ENCODE results near the gene RCOR1.
"Not testable (repeated sequence)": the region's sequence is repeated elsewhere in the genome, so short reads cannot be mapped to it uniquely, and the experiment has no call there.

The RCOR1 gene

GRCh38 chr14:102630881-102631280, 38.4 kb downstream of the RCOR1 start:
- no peak for DNase-seq

GRCh38 chr14:102633906-102634595, 41.6 kb downstream of the RCOR1 start:
- DNase-seq = no peak

GRCh38 chr14:102639611-102640010, 47.2 kb downstream of the RCOR1 start:
- DNase-seq = not testable (repeated sequence)

DNA sequence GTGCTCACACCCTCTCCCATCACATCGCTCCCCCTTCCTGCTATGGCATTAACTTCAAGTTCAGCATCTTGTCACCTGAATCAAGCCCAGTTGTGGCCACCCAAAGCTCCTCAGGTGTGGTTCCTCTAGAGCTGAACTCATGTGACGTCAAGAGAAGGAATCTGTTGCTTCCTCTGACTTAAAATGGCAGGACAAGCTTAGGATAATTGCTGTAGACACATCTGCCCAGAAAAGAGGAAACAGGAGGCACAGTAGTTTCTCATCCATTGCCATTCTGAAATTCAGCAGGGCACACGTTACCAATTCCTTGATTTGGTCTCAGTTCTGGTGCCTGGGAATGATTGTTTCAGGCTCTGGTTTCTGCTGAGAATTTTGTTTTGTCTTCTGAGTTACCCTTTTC, 52.1 kb downstream of the RCOR1 start:
- DNase-seq = no peak

DNA sequence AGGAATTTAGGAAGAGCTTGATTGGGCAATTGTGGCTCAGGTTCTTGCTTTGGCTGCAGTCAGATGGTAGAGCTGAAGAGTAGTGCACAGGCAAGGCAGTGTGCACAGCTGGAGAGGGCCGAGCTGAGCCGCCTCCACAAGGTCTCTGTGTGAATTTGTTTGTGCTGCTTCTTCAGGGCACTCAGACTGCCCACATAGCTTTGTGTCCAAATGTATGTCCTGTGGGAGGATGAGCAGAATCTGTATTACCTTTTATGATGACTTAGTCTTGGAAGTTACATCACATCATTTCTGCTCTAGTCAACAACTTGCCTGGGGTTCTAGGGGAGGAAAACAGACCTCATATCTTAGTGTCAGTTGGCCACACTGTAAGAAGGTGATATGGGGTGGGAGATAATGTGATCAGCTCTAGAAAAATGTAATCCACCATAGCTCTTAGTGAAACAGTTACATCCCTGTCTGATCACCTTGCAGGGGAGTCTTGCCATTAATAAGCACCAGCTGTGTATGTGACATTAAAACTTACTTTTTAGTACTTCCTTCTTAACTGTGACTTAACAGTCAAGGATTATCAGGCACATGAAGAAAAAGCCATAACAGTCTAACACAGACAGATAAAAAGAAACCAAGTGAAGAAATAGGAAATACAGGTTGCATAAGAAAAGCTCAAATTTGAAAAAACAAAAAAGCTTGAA, 53.4 kb downstream of the RCOR1 start:
- DNase-seq = no peak

GRCh38 chr14:102646615-102647014, 54.2 kb downstream of the RCOR1 start:
- DNase-seq = no peak

DNA sequence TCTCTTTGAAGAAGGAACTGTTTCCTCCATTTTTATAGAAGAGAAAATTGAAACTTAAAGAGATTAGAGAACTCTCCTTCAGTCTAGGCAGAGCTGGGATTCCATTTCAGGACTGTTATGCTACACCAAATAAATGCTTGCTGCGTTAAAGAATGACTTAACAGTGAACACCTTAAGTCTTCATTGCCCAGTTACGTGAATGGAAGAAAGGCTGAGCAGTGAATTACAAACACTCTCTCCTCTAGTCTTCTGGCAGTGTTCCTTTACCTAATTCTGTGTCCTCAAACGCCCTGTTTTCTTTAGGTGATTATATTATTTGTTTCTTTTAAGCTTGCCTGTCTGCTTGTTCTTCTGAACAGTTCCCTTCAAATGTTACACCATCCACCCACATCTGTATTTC, 59.7 kb downstream of the RCOR1 start:
- no peak for DNase-seq

DNA sequence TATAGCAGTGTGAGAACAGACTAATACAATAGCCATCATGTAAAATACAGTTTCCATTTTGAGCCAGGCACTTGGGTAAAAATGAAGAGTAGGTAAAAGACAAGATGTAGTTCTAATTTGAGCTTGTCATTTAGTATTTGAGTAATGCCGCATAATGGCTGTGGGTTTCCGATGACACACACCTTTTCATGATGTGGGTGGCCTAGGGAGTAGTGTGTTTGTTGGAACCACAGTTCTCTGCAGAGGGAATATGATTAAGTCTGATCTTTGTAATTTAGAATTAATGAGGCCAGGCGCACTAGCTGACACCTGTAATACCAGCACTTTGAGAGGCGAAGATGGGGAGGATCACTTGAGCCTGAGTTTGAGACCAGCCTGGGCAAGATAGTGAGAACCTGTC, 61.8 kb downstream of the RCOR1 start:
- no peak for DNase-seq

- no peak for DNase-seq
These were observed 62.7 kb downstream of the RCOR1 start for GRCh38 chr14:102655137-102655536.

- no peak for DNase-seq
These were observed 67.3 kb downstream of the RCOR1 start for GRCh38 chr14:102659797-102660196.

GRCh38 chr14:102661614-102662013, 69.2 kb downstream of the RCOR1 start:
- no peak for DNase-seq

DNA sequence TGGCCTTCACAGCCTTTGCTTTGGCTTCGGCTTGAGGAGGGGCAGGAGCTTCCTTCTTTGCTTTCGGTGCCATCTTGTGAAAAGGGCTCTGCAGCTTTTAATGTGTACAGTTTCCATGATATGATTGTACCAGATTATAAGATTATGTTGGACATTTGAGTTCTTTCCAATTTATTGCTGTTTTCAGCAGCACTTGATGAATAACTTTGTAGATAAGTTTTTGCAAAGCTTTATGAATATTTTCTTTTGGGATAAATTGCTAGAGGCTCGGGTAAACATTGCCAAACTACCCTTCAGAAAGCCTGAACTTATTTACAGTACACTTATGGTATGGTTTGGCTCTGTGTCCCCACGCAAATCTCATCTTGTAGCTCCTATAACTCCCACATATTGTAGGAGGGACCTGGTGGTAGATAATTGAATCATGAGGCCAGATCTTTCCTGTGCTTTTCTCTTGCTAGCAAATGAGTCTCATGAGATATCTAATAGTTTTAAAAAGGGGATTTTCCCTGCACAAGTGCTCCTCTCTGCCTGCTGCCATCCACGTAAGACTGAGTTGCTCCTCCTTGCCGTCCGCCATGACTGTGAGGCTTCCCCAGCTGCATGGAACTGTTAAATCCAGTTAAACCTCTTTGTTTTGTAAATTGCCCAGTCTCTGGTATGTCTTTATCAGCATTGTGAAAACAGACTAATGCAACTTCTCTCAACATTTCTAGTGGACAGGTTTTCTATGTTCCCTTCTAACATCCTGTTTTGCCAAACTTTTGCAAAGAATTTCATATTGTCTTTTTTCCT, 70.4 kb downstream of the RCOR1 start:
- DNase-seq = no peak

DNA sequence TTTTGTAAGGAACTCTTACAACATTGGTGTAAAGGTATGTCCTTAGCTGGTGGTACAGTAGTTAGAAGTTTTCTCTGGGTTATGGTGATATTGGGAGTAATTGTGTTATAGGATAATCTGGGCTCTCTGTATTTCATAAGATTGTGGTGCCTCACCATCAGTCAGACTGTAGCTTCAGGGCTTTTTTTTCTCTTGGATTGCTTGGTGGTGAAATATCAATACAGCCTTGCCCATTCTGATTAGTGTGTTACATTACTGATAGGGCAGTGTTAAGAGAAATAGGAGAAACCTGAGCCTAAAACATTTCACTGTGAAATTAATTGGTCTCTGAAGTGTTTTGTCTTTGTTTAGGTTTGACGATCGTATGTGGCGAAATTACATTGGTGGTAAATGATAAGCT, 71.0 kb downstream of the RCOR1 start:
- DNase-seq = no peak

GRCh38 chr14:102665621-102666020, 73.2 kb downstream of the RCOR1 start:
- DNase-seq = no peak

- DNase-seq = no peak
These were observed 74.2 kb downstream of the RCOR1 start for GRCh38 chr14:102666635-102667034.

- DNase-seq = no peak
These were observed 75.3 kb downstream of the RCOR1 start for GRCh38 chr14:102667703-102668102.

GRCh38 chr14:102668291-102668873, 75.9 kb downstream of the RCOR1 start:
- no peak for DNase-seq

GRCh38 chr14:102671410-102671809, 79.0 kb downstream of the RCOR1 start:
- DNase-seq = no peak

DNA sequence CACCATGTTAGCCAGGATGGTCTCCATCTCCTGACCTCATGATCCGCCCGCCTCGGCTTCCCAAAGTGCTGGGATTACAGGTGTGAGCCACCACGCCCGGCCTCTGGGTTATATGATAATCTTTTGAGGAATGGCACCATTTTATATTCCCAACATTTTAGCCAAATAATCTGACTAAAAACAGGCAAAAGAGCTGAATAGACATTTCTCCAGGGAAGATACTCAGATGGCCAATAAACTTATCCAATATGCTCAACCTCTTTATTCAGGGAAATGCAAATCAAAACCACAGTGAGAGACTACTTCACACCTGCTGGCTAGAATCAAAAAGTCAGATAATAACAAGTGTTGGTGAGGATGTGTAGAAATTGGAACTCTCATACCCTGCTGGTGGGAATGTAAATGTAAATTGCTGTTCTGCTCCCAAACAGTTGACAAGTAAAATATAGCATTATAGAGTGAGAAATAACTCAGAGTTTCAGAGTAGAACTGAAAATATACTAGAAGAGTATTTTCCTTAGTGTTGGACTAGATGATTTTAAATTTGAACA, 80.0 kb downstream of the RCOR1 start:
- DNase-seq = no peak

DNA sequence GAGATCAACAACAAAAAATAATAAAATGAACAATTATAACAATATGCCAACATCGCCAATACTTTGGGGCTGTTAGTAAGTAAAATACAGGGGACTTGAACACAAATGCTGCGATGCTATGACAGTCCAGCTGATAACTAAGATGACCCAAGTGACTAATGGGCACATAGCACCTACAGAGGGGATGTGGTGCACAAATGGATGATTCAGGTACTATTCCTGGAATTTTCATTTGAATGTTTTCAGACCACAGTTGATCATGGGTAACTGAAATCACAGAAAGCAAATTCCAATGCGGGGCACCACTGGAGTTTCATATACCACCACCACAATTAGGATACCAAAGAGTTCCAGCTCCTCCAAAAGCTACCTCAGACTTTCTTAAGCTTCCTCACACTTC, 82.9 kb downstream of the RCOR1 start:
- DNase-seq = no peak

DNA sequence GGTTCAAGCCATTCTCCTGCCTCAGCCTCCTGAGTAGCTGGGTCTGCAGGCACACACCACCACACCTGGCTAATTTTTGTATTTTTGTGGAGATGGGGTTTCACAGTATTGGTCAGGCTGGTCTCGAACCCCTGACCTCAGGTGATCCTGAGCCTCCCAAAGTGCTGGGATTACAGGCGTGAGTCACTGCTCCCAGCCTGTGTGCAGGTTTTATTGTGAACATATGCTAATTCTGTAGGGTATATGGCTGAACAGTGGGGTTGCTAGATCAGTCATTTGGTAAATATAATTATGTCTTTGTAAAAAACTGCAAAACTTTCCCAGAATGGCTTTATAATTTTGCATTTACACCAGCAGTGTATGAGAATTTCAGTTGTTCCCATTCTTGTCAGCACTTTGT, 85.9 kb downstream of the RCOR1 start:
- DNase-seq = no peak

DNA sequence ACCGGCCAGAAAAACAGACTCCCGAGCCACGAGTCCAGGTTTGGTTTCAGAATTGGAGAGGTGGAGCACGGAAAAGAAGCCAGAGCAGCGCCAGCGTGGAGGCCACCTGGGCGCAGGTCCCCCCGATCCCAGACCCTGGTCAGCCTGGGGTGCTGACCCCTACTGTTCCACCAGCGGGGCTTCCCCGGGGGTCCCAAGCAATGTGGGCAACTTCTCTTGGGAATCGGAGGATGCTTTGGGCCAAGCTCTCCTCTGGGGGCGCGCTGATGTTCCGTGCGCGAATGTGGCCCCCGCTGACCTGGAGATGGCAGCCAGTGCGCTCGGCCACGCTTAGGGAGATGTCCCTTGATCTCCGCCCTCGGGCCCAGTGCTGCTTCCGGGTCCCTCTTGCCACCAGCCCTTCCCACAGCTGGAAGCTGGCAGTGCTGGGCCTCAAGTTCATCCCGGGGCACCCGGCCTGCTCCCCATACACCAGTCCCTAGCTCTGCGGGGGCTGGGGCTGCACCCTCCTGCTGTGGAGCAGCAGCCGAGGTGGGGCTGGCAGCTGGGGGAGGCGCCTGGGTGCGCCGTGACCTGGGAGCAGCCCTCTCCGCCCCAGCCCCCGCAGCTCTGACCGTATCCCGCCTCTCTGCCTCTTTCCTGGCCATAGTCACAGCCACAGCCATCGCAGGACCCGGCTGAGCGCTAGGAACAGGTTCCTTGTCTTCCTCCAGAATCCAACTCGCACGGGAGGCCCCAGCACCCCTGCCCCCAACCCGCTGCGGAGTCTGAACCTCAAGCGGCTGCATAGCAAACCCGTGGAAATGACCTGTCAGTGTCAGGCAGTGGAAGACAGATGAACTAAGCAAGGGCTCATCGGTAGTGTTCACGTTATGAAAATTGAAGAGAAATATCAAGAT, 91.2 kb downstream of the RCOR1 start:
- DNase-seq = no peak

Data from activated CD4-positive, alpha-beta T cell treated with anti-CD3 and anti-CD28 coated beads for 1 hour (primary cell).